IMR-90 (cell line): ENCODE data around the gene MBTD1. TPM values are rescaled to one million over a fixed set of nuclear protein-coding genes. Genes with fewer than 3 reads are reported as not detected.

ENCODE experiments used
- ATAC-seq: fragments of 200-7000 bp; cut with Tn5 transposase; 2 replicates; pipeline ENCODE4 v1.9.1; 2020; ENCODE audit warnings: low read depth, mild to moderate bottlenecking, moderate library complexity
- BruUV-seq: library from RNA; stranded (reverse); fragments of 400-500 nt; replicated peaks from 2 replicates; lab custom pipeline; 2021; lab: Mats Ljungman, UMichigan
- CTCF ChIA-PET: fragments of 300-600 bp; formaldehyde crosslinking; extraction: SDS; loops from one replicate; lab custom pipeline; 2021; ENCODE audit warnings: antibody characterized with exemption; lab: Yijun Ruan, JAX
- POLR2A ChIA-PET: fragments of 300-600 bp; sonication (Branson Sonifier 250); formaldehyde crosslinking; loops from one replicate; lab custom pipeline; 2022; ENCODE audit warnings: antibody characterized with exemption; ENCODE audit not compliant: unreplicated experiment; lab: Charles Lee
- DNase-seq: peaks from one replicate; pipeline ENCODE4 v3.0.0; 2013
- H2AFZ ChIP-seq: replicated peaks from 2 replicates; pipeline ENCODE3; 2013; ENCODE audit warnings: low read length, mild to moderate bottlenecking; ENCODE audit not compliant: poor library complexity
- H2AK5ac ChIP-seq: 2 replicates; pipeline ENCODE4 v1.6.1; 2013; ENCODE audit warnings: low read depth, low read length, inconsistent platforms
- H2AK9ac ChIP-seq: replicated peaks from 2 replicates; pipeline ENCODE3; 2013; ENCODE audit warnings: mild to moderate bottlenecking, low read depth, low read length, moderate library complexity; ENCODE audit not compliant: poor library complexity
- H2BK120ac ChIP-seq: 2 replicates; pipeline ENCODE4 v1.6.1; 2013; ENCODE audit warnings: low read depth, low read length, inconsistent platforms
- H2BK15ac ChIP-seq: 3 replicates; pipeline ENCODE4 v1.6.1; 2013; ENCODE audit warnings: low read depth, low read length, inconsistent platforms
- H2BK20ac ChIP-seq: 2 replicates; pipeline ENCODE4 v1.6.1; 2013; ENCODE audit warnings: low read depth, mild to moderate bottlenecking, inconsistent platforms, low read length, moderate library complexity
- H2BK5ac ChIP-seq: 2 replicates; pipeline ENCODE4 v1.6.1; 2013; ENCODE audit warnings: mild to moderate bottlenecking, low read depth, low read length, inconsistent platforms; ENCODE audit not compliant: poor library complexity, severe bottlenecking
- H3K14ac ChIP-seq: replicated peaks from 2 replicates; pipeline ENCODE4 v1.6.1; 2013; ENCODE audit warnings: low read depth, low read length, inconsistent platforms
- H3K18ac ChIP-seq: 2 replicates; pipeline ENCODE4 v1.6.1; 2013; ENCODE audit warnings: low read depth, low read length, control low read depth
- H3K23ac ChIP-seq: 2 replicates; pipeline ENCODE4 v1.6.1; 2013; ENCODE audit warnings: low read depth, low read length, inconsistent platforms
- H3K27ac ChIP-seq: 2 replicates; pipeline ENCODE4 v1.5.1; 2013; ENCODE audit warnings: mild to moderate bottlenecking, control low read depth, low read length; ENCODE audit not compliant: insufficient read depth
- H3K27me3 ChIP-seq: 2 replicates; pipeline ENCODE4 v1.6.1; 2013; ENCODE audit warnings: low read length; ENCODE audit not compliant: control insufficient read depth, insufficient read depth
- H3K36me3 ChIP-seq: 2 replicates; pipeline ENCODE4 v1.6.1; 2013; ENCODE audit warnings: low read length, mixed read lengths; ENCODE audit not compliant: control insufficient read depth, insufficient read depth
- H3K4ac ChIP-seq: 2 replicates; pipeline ENCODE4 v1.6.1; 2013; ENCODE audit warnings: low read depth, low read length, inconsistent platforms
- H3K4me1 ChIP-seq: 2 replicates; pipeline ENCODE4 v1.6.1; 2013; ENCODE audit warnings: low read length, mixed read lengths; ENCODE audit not compliant: control insufficient read depth, insufficient read depth
- H3K4me2 ChIP-seq: 2 replicates; pipeline ENCODE4 v1.6.1; 2013; ENCODE audit warnings: low read depth, mild to moderate bottlenecking, control low read depth, low read length, moderate library complexity
- H3K4me3 ChIP-seq: 2 replicates; pipeline ENCODE4 v1.5.1; 2013; ENCODE audit warnings: low read depth, mild to moderate bottlenecking, control low read depth, low read length, moderate library complexity; ENCODE audit not compliant: insufficient read depth
- H3K56ac ChIP-seq: 2 replicates; pipeline ENCODE4 v1.6.1; 2013; ENCODE audit warnings: low read length, inconsistent platforms; ENCODE audit not compliant: insufficient read depth; ENCODE audit errors: extremely low read depth
- H3K79me1 ChIP-seq, 2 experiments: 2 replicates each; pipeline ENCODE4 v1.6.1; 2013; ENCODE audit warnings: low read length in 2 of 2, inconsistent platforms in 1 of 2, low read depth in 1 of 2
- H3K9ac ChIP-seq: 2 replicates; pipeline ENCODE4 v1.6.1; 2013; ENCODE audit warnings: low read depth, low read length, control low read depth
- H3K9me1 ChIP-seq: 2 replicates; pipeline ENCODE4 v1.6.1; 2013; ENCODE audit warnings: low read length, inconsistent platforms; ENCODE audit not compliant: insufficient read depth
- H3K9me3 ChIP-seq: 2 replicates; pipeline ENCODE4 v1.6.1; 2013; ENCODE audit warnings: low read length; ENCODE audit not compliant: control insufficient read depth, insufficient read depth
- H4K20me1 ChIP-seq: 2 replicates; pipeline ENCODE4 v1.6.1; 2013; ENCODE audit warnings: low read length, inconsistent platforms; ENCODE audit not compliant: insufficient read depth
- H4K5ac ChIP-seq: 2 replicates; pipeline ENCODE4 v1.6.1; 2013; ENCODE audit warnings: mild to moderate bottlenecking, low read depth, low read length, control low read depth
- H4K8ac ChIP-seq, 2 experiments: 2 replicates each; pipeline ENCODE4 v1.6.1; 2013; ENCODE audit warnings: low read depth in 2 of 2, low read length in 2 of 2, control low read depth in 1 of 2, inconsistent platforms in 1 of 2
- H4K91ac ChIP-seq: 2 replicates; pipeline ENCODE4 v1.6.1; 2013; ENCODE audit warnings: low read depth, low read length, inconsistent platforms; ENCODE audit not compliant: insufficient read depth
- CEBPB ChIP-seq: IDR thresholded peaks from 2 replicates; pipeline ENCODE4 v1.6.1; 2012; ENCODE audit warnings: low read depth, low read length, improper control_type of control experiment
- CHD1 ChIP-seq: IDR thresholded peaks from 2 replicates; pipeline ENCODE4 v1.6.1; 2012; ENCODE audit warnings: low read depth, low read length, improper control_type of control experiment
- ELK1 ChIP-seq: fragments of 150-350 bp; IDR thresholded peaks from 2 replicates; pipeline ENCODE4 v1.6.1; 2016; ENCODE audit warnings: low read depth, mild to moderate bottlenecking, low read length, moderate library complexity, borderline replicate concordance
- FOS ChIP-seq: fragments of 150-350 bp; IDR thresholded peaks from 2 replicates; pipeline ENCODE4 v1.6.1; 2016; ENCODE audit warnings: low read depth, low read length
- MAFK ChIP-seq: IDR thresholded peaks from 2 replicates; pipeline ENCODE4 v1.6.1; 2012; ENCODE audit warnings: low read depth, low read length, improper control_type of control experiment
- MAZ ChIP-seq: IDR thresholded peaks from 2 replicates; pipeline ENCODE4 v1.6.1; 2012; ENCODE audit warnings: low read depth, mild to moderate bottlenecking, low read length, improper control_type of control experiment, moderate library complexity, borderline replicate concordance
- MXI1 ChIP-seq: IDR thresholded peaks from 2 replicates; pipeline ENCODE4 v1.6.1; 2012; ENCODE audit warnings: low read depth, mild to moderate bottlenecking, low read length, moderate library complexity, borderline replicate concordance
- POLR2A ChIP-seq: IDR thresholded peaks from 2 replicates; pipeline ENCODE4 v1.6.1; 2012; ENCODE audit warnings: mild to moderate bottlenecking, low read depth, low read length
- RAD21 ChIP-seq: IDR thresholded peaks from 2 replicates; pipeline ENCODE4 v1.6.1; 2012; ENCODE audit warnings: low read length, improper control_type of control experiment
- USF2 ChIP-seq: fragments of 150-350 bp; IDR thresholded peaks from 2 replicates; pipeline ENCODE4 v1.6.1; 2017; ENCODE audit warnings: mild to moderate bottlenecking, antibody characterized with exemption, low read length, low read depth
- WGBS, 2 experiments: methylation state at CpG; one replicate each; pipeline versions ENCODE4 v1.1.5 to v1.1.7; 2013; ENCODE audit warnings: missing lambda C conversion rate in 2 of 2; ENCODE audit not compliant: insufficient read length in 1 of 2; ENCODE audit errors: extremely low coverage in 2 of 2; 5-methylcytosine and 5-hydroxymethylcytosine counted together
- dilution Hi-C: fragments of 300-500 bp; cut with HindIII; formaldehyde crosslinking; loops from one replicate; pipeline ENCODE4 v1.14.3; 2018; ENCODE audit warnings: low sequenced_read_pairs; ENCODE audit not compliant: unreplicated experiment
- in situ Hi-C: fragments of 300-500 bp; cut with MboI; formaldehyde crosslinking; loops from 3 replicates; pipeline ENCODE4 v1.14.3; 2019; ENCODE audit warnings: low sequenced_read_pairs, inconsistent platforms, mixed read lengths
- intact Hi-C: fragments of 100-400 bp; cut with micrococcal nuclease; formaldehyde crosslinking; loops from 2 replicates; pipeline ENCODE4 v1.10.0; 2022
- polyA plus RNA-seq, 3 experiments: library from polyadenylated mRNA; depleted of rRNA; stranded (reverse); fragments of >200 nt; gene quantifications; 2 replicates each; pipeline ENCODE4 v1.2.3, GENCODE V29; 2012; ENCODE audit warnings: low replicate concordance in 1 of 3
- total RNA-seq: library from RNA; depleted of rRNA; stranded (reverse); fragments of >200 nt; gene quantifications from 2 replicates; pipeline ENCODE4 v1.2.3, GENCODE V29; 2012

Gene MBTD1
- total and polyA plus RNA-seq, 2 of the 4 experiments (the other 2 are of a cell fraction): 3.2 to 5.6 TPM

GRCh38 chr17:51245535-51245934, 14.3 kb downstream of the MBTD1 start:
- Histone ChIP-seq H4K91ac (no peak overlapping the region), H3K9ac (no peak overlapping the region), H3K56ac (no peak overlapping the region), H3K18ac (no peak overlapping the region), H3K4me2 (no peak overlapping the region), H3K4me3 (no peak overlapping the region), H4K5ac (no peak overlapping the region), H3K36me3 (no peaks in the 10 kb centered on the region; the same call in 1 of the 2 replicates), H3K79me1 (peaks cover 10 to 29% of the 10 kb centered on the region in 2 experiments), H3K14ac (no peak overlapping the region), H3K9me3 (no peaks in the 10 kb centered on the region), H4K8ac (no peak overlapping the region), H3K27me3 (no peaks in the 10 kb centered on the region), H2BK20ac (no peak overlapping the region), H2AFZ (no peak overlapping the region), H4K20me1 (peaks cover 2% of the 10 kb centered on the region; the same call in 1 of the 2 replicates), H3K4ac (no peak overlapping the region), H2AK5ac (no peak overlapping the region), H3K9me1 (no peaks in the 10 kb centered on the region), H2BK120ac (no peak overlapping the region), H2BK5ac (no peak overlapping the region), H3K27ac (no peak overlapping the region), H3K4me1 (no peaks in the 10 kb centered on the region), H2AK9ac (no peak overlapping the region), H3K23ac (no peak overlapping the region), H2BK15ac (no peak overlapping the region)
- in situ Hi-C loops: no loop called here
- TF ChIP-seq RAD21 (no peak), FOS (no peak), ELK1 (no peak), CHD1 (no peak), MAZ (no peak), MXI1 (no peak), MAFK (no peak), USF2 (no peak), CEBPB (no peak), POLR2A (no peak)
- peak; percentile 44 for DNase-seq
- CTCF ChIA-PET: no interaction called here
- peak; percentile 81 for ATAC-seq
- BruUV-seq: no TSS peak
- intact Hi-C loops: no loop called here
- no CpG with 5 or more reads among the region's 1 CpG for WGBS, 2 experiments
- POLR2A ChIA-PET: no interaction called here
- dilution Hi-C loops: no loop called here
